Fibroblast of skin of back (primary cell): ENCODE data around the gene MESD.

ENCODE experiments used
- DNase-seq: peaks from one replicate; pipeline ENCODE4 v3.0.0-alpha.2; 2013

The MESD gene

DNA sequence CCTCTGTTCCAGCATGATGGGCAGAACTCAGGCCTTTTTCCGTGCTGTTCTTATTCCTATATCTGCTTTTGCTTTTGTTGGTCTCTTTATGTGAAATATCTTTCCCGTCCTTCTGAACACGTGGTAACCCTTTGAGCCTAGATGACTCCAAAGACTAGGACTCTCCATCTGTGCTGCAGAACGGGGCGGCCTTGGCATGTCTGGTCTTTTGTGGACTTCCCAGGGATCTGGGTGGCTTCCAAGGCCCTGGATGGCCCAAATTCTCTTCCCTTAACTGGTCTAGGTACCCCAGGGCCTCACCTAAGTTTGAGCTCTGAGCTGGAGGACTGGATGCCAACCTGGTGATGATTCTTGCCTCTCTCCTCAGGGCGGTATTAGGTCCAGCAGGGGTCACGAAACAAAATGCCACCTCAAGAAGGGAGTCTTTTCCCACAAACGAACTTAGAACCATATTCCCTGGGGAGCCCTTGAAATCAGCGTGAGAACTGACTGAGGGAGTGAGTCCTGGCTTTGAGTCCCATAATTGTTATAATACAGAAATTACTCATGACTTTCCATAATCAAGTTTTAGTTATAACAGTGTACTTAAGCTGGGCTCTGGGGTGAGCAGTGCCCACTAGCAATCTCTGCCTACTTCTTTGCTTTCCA is 25.0 kb upstream of the MESD start:
- no peak for DNase-seq

DNA sequence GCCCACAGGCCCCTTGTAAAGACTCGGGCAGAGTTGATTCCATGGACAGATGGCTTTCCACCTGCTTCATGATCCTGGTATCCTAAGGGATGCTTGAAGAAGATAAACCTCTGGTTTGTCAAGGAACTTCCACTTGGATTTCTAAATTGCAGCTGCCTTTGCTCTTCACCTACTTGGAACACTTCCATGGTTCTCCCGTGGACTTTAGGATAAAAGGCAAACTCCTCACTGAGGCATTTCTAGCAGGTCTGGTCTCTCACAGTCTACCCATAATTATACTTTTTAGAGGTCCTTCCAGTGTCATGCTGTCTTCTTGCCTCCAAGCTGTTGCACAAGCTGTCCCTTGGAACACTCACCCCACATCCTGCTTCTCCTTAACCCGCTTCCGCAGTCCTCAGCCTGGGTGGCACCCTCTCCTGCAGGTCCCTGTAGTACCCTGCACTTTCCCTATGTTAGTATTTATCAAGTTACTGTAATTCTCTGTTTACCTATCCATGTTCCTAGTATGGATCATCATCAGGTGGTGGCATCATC is 23.8 kb upstream of the MESD start:
- no peak for DNase-seq

DNA sequence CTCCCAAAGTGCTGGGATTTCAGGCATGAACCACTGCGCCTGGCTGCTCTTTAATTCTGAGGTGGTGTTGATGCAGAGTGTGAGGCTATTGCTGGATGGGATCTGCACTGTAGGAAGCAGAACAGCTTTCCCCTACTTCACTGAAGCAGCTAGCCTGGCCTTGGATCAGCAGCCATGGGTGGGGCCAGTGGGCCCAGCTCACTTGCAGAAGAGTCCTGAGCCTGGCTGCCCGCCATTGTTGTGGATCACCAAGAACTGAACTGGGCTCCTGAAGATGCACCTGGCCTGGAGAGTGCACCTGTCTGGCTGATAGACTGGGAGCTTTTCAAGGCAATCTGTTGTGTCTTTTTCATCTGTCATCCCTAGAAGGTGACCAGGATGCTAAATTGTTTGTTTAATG is 23.0 kb upstream of the MESD start:
- DNase-seq, result no peak

DNA sequence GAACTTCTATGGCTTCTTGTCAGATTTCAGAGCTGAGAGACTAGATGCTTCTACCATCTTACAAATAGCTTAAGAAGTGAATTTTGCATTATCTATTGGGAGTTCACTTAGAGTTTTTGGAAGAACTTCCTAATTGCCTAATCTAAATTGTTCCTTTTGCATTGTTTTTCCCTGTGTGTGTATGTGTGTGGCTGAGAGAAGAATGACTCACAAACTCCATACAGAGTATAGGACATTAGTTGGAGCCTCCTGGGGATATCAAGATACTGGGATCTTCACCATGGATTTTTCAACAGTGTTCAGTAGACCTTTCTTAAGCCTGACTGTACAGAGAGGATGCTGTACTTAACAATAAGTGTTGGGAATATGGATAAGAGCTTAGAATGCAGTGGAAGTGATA is 22.0 kb upstream of the MESD start:
- DNase-seq, result peak; percentile 46

DNA sequence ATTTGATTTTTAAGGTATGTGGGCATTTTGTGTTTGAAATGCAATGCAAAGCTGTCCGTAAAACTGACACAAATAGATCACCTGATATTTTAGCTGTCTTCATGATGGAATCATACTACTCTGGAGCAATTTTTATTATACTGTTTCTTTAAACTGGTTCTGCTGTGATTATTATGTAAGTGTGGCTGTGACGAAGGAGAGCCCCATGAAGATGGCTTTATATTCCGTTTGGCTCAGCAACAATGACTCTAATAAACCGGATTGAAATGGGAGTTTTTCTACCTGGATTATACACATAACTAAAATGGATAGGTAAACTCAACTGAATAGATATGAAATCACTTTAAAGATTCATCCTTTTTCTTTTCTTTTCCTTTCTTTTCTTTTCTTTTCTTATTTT is 20.5 kb upstream of the MESD start:
- no peak for DNase-seq

DNA sequence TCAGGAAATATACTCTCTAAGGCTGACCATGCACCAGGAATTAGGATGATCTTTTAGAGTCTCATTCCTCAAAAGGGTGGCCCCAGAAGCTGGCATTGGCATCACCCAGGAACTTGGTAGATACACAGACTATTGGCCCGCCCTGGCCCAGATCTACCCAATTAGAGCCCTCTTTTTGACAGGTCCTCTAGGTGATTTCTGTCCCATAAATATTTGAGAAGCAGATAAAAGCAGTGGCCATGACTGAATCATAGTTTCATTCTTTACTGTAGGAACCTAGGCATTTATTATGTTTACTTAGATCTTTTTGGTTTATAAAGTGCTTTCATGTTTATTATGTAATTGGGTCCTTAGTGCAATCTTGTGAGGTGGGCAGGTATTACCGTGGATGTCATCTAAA is 18.7 kb upstream of the MESD start:
- no peak for DNase-seq

DNA sequence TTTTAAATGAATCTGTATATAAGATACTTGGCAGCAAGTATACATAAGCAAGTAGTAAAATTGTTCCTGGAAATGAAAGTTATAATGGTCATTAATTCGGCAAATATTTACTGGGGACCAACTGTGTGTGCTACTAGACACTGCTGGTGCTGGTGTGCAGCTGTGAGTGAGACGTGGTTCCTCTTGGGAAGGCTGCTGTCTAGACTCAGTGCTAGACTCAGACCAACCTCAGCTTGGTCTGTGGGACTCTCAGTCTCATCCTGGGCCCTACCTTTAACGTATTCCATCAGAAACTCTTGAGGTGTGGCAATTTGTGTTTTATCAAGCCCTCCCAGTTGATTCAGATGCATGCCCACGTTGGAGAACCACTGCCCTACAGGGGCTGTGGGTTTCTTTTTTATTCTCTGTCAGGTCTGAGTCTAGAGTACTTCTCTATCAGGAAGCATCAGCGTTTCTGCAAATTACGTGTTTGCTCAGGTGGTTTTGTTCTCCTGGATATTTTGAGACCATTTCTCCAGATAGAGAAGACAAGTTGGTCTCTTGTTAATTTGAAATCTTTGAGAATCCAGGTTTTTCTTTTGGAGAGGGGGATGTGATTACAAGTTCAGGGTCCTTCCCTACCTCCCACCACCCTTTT is 17.9 kb upstream of the MESD start:
- no peak for DNase-seq

DNA sequence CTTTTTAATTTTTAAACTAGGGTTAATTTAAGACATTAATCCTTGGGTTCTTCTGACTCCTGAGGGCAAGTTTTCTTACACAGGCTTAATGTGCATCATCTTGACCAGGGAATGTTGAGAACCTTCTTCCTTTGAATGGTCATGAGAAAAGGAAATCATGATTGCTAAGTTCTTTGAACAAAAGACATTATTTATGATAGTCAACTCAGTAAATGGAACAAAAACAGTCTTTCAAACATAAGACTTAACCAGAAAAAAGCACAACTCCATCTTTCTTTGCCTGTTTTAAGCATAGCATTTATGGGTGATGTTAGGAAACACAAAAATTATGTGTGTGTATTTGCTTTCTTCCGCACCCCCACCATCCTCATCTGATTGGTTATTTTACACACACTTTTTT is 16.5 kb upstream of the MESD start:
- DNase-seq, result no peak

DNA sequence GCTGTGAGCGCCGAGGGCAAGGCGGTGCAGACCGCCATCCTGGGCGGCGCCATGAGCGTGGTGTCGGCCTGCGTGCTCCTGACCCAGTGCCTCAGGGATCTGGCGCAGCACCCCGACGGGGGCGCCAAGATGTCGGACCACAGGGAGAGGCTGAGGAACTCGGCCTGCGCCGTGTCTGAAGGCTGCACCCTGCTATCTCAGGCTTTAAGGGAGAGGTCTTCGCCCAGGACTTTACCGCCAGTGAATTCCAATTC is 13.4 kb upstream of the MESD start:
- DNase-seq, result no peak

DNA sequence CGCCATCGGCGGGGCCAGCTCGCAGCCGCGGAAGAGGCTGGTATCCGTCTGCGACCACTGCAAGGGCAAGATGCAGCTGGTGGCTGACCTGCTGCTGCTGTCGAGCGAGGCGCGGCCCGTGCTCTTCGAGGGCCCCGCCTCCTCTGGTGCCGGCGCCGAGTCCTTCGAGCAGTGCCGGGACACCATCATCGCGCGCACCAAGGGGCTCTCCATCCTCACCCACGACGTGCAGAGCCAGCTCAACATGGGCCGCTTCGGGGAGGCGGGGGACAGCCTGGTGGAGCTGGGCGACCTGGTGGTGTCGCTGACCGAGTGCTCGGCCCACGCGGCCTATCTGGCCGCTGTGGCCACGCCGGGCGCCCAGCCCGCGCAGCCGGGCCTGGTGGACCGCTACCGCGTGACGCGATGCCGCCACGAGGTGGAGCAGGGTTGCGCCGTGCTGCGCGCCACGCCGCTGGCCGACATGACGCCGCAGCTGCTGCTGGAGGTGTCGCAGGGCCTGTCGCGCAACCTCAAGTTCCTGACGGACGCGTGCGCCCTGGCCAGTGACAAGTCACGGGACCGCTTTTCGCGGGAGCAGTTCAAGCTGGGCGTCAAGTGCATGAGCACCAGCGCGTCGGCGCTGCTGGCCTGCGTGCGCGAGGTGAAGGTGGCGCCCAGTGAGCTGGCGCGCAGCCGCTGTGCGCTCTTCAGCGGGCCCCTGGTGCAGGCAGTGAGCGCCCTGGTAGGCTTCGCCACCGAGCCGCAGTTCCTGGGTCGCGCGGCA is 12.9 kb upstream of the MESD start:
- peak; percentile 33 for DNase-seq

DNA sequence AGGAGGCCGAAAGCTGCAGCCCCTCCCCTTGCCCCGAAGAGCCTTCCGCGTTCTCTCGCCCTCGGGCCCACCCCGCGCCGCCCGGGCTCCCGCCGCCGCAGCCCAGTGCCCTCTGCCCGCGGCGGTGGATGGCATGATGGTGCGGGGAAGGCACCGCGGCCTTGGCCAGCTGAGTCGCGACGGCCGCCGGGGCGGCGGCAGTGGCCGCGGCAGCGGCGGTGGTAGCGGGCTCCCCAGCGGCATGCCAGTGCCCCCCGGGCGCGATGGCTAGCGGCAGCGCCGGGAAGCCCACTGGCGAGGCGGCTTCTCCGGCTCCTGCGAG is 12.4 kb upstream of the MESD start:
- no peak for DNase-seq

DNA sequence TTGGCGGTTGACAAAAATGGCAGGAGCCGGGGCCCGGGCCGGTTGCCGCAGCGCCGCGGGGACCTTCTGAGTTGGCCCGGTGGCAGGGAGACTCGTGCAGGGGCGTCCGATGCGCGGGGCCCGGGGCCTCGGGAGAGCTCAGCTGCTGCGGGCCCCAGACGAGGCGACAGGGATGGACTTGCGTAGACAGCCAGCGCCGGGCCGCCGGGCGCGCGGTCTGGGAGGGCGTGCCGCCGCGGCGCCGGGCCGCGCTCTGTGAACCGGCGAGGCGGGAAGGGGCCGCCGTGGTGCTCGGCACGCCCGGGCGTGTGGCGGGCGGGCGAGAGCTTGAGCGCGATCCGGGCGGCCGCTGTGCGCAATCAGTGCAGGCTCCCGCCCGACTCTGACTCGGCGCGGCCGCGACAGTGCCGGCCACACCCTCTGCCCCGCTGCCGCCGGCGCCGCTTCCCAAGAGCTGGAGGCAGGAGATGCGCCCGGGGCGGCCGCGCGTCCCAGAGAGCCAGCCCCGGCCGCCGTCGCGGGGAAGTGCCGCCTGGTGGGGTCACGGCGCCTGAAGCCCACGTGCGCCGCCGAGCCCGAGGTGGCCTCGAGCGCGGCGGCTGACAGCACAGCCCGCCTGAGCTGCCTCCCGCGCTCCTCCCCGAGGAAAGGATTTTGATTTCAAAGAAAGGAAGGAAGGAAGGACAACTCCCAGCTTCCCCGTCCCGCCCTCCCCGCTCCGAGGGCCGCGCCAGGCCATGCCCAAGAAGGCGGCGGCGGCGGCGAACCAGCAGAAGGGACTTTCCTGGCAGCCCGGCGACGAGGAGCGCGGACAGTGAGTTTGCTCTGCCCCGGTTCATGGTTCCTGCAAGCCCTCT is 11.8 kb upstream of the MESD start:
- peak; percentile 68 for DNase-seq

DNA sequence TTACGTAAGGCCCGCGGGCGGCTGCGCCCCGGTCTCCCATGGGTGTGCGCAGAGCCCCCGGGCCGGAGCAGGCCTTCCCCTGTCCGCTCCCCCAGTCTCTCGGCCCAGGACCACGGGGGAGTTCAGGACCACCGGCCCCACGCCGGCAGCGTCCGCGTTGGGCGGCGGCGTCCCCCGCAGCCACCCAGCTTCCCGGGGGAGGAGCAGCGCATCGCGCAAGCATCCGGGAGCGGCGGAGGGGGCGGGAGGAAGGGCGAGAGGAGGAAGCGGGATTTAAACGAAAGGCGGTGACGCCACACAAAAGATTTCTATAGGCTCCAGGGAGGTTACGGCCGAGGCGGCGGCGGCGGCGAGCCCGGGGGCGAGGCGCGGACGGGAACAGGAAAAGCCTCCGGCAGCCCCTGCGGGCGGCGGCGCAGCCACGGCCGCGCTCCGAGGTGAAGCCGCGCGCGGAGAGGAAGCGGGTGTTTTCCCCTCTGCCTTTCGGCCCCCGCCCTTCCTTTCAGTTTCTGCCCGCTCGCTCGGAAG is 11.1 kb upstream of the MESD start, which contains the start of gene TLNRD1:
TSS of gene TLNRD1 (plus strand) at position 300 of the 528 bp plus-strand sequence. CDS start 1,349 bp downstream, outside the sequence.
- DNase-seq, result peak; percentile 95

DNA sequence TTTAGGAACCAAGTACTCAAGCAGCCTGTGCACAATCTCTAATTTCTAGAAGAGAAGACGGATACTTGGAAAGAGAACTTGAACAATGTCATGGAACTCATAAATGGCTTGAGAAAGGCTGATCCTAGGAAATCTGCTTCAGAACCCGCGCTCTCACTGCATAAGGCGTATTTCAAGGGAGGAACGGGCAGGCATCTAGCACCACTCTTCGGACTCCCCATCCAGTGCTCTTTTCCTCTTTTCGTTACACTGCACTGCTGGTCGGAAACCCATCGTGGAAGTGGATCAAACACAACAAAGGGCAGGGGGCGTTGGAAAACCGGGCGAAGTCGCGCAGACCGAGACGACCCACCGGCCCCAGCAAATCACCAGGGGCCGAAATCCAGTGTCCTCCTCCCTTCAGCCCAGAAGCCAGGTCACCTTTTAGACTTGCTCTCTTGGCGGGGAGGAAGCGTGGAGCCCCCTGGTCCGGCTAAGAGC is 10.6 kb upstream of the MESD start:
- DNase-seq, result peak; percentile 17

DNA sequence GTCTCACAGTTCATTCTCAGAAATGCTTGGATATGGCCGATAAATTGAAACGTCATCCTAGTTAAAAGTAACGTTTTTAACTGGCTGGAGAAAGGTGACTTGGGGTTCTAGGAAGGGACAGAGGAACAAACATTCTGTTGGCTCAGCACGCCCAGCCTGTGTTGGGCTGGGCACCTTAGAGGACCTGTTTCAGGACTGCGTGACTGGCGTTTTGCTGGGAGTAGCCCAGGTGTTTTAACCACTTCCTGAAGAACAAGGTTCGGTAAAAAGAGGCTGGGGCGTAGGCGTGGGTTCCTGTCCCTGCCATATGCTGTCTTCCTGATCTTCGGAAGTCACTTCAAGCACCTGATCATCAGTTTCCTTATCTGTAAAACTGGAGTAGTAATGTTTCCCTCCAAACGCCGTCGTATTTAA is 10.0 kb upstream of the MESD start:
- no peak for DNase-seq

DNA sequence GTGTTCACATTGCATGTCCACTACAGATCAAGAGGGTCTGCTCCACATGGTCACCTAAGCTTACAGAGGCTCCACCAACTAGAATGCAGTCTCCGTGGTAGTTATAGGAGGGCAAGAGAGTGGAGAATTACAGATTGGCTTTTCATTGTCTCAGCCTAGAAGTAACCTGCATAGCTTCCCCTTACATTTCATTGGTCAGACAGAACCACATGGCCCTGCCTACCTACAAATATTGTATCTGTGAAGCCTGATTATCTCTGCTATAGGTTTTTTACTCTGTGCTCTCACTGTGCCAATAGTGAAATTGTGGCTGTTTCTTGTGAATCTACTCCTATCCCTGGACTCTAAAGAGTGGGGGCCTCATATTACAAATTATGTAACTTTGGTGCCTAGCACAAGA is 8.6 kb upstream of the MESD start:
- DNase-seq, result no peak

DNA sequence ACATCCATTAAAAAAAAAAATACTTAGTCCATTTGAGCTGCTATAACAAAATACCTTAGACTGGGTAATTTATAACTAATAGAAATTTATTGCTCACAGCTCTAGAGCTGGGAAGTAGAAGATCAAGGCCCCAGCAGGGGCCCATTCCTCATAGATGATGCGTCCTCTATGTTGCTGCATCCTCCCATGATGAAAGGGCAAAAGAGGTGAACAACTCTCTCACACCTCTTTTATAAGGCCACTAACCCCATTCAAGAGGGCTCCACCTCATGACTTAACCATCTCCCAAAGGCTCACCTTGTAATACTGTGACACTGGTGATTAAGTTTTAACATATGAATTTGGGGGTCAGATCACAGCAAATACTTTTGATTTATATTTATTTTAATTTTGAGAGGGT is 8.1 kb upstream of the MESD start:
- peak; percentile 50 for DNase-seq

DNA sequence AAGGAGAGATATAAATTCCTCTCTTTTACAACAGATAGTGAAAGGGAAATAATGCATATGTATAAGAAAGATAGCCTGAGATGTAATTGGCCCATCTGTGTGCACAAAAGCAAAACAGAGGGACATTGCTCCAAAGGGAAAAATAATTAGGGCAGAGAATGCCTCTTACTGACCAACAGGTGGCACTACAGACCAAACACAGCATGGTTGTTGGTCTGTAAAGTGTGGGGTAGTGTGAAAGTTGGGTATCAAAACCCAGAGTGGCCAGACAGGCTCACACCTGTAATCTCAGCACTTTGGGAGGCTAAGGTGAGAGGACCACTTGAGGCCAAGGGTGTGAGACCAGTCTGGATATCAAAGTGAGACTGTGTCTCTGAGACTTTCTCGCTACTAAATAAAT is 6.6 kb upstream of the MESD start:
- DNase-seq, result no peak

DNA sequence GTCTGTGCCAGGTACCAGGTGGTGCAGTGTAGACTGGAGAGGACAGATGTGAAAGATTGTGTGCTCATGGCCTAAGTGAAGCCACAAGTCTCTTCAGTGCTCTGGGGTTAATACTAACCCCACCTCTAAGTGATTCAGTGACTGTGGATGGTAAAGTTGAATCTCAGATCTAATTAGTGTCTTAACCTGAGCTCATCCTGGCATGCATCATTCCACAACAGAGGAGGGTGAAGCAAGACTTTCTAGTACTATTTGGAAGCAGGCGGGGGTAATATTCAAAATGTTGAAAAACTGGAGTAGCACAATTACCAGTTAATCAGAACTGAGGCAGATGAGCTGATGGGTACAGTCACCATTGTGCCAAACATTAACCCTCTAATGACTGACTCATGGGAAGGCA is 2.8 kb upstream of the MESD start:
- DNase-seq, result no peak

DNA sequence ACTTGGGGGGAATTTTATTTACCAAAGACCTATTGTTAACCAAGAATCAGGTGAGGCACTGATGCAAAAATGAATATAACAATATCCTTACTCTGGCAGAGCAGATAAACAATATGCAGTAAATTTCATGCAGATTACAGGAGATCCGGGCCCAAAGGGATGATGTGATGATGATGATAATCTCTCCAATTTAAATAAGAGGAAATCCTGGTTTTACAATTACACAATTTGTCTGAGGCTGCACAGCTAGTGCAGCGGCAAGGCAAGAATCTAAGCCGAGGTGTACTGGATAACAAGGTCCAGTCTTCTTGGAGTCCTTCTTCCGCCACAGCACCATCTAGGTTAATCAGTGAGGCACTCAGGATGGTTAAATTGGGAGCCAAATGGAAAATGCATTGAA is 2.4 kb upstream of the MESD start:
- DNase-seq, result no peak

DNA sequence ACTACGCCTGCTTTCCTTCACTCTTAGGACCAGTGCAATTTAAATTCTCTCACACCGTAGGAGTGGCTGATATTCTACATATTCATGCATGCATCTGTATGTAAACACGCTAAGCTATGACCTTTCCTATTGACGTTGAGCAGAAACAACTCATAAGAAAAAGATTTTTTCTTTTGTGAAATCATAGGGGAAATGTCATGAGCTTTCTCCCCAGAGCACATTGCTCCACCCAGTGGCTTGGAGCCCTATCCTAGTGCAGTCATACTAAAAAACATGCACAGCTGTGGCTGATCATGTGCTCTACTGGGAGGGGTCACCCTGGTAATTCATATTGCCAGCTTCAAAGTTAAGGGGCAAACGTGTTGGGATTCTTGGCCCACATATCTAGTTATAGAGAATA is 1.8 kb upstream of the MESD start:
- peak; percentile 65 for DNase-seq

DNA sequence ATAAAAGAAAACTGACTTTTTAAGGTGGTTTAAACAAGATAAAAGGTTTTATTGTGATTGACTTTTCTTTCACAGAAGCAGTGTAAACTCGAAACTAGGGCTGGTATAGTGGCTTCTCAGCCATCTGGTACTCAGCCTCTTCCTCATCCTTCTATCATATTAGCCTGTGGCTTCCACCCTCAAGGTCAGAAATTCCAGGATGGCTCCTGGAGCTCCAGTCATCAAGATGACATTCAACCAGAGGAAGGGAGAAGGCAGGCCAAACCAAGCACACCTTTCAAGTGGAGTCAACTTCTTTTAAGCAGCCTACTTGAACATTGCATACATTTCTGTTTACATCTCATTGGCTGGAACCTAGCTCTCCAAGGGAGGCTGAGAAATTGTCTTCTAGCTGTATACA is 1.3 kb upstream of the MESD start:
- no peak for DNase-seq

DNA sequence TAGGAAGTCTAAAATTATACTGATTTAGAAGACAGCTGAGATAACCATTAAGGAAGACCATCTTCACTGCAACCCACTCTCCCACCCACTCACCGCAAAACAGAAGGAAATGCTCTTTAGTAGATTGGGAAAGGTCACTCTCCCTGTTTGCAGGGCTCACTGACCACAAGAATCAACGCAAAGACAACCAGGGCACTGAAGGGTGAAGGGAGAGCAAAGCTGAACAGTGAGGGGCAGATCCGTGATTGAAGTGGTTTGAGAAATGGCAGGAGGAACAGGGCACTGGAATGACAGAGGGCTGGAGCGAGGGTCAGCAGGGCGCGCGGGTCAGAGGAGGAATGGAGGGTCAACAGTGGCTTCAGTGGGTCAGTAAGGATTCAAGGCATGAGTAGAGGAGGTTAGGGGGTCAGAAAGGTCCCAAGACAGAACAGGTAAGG is 520 bp downstream of the MESD start:
- DNase-seq, result no peak
